Heart left ventricle (tissue), 16 donors: ENCODE results near the gene GRAMD4. TPM values are rescaled to one million over a fixed set of nuclear protein-coding genes. Genes with fewer than 3 reads are reported as not detected.
A peak's percentile ranks its signal among the peaks of the same experiment; 100 is the strongest.

Source experiments
- ATAC-seq, 4 donors: fragments of 200-7000 bp; cut with Tn5 transposase; one replicate each; pipeline ENCODE4 v1.9.1; 2020 to 2022; ENCODE audit warnings: moderate library complexity in 4 of 4, mild to moderate bottlenecking in 3 of 4, moderate number of reproducible peaks in 1 of 4
- DNase-seq, 5 donors: peaks; one replicate each; pipeline ENCODE4 v3.0.0-alpha.2; 2020
- H3K27ac ChIP-seq, 12 donors: fragments of 200-600 bp; sonication (generic) in 4 of 12; one replicate each; pipeline versions ENCODE4 v1.5.0 to v1.8.0; 2016 to 2022; ENCODE audit warnings: mild to moderate bottlenecking in 2 of 12
- H3K27me3 ChIP-seq, 9 donors: fragments of 200-600 bp; sonication (generic) in 2 of 9; one replicate each; pipeline versions ENCODE4 v1.5.1 to v1.8.0; 2016 to 2022; ENCODE audit warnings: mild to moderate bottlenecking in 3 of 9
- H3K36me3 ChIP-seq, 9 donors: fragments of 200-600 bp; sonication (generic) in 2 of 9; one replicate each; pipeline versions ENCODE4 v1.5.0 to v1.8.0; 2018 to 2022; ENCODE audit warnings: mild to moderate bottlenecking in 2 of 9
- H3K4me1 ChIP-seq, 12 donors: fragments of 200-600 bp; sonication (generic) in 4 of 12; one replicate each; pipeline versions ENCODE4 v1.5.0 to v1.8.0; 2016 to 2022; ENCODE audit warnings: mild to moderate bottlenecking in 3 of 12
- H3K4me3 ChIP-seq, 12 donors: fragments of 200-600 bp; sonication (generic) in 4 of 12; one replicate each; pipeline versions ENCODE4 v1.5.0 to v1.8.0; 2017 to 2022; ENCODE audit warnings: mild to moderate bottlenecking in 9 of 12, moderate library complexity in 4 of 12
- H3K9me3 ChIP-seq, 12 donors: fragments of 200-600 bp; sonication (generic) in 4 of 12; one replicate each; pipeline versions ENCODE4 v1.5.0 to v1.8.0; 2016 to 2022; ENCODE audit warnings: mild to moderate bottlenecking in 1 of 12
- CTCF ChIP-seq, 12 donors: fragments of 200-600 bp; sonication (generic) in 4 of 12; IDR thresholded peaks; one replicate each; pipeline versions ENCODE4 v1.5.0 to v1.8.0; 2018 to 2022; ENCODE audit warnings: antibody characterized with exemption in 12 of 12, mild to moderate bottlenecking in 5 of 12
- POLR2A ChIP-seq, 2 donors: fragments of 450-650 bp; IDR thresholded peaks; one replicate each; pipeline ENCODE4 v1.6.1; 2017; ENCODE audit warnings: antibody characterized with exemption in 2 of 2, mild to moderate bottlenecking in 2 of 2, moderate library complexity in 2 of 2
- WGBS, 4 donors: extraction: QIAGEN DNeasy Blood & Tissue Kit in 2 of 4; methylation state at CpG; one replicate each; pipeline versions ENCODE4 v1.1.5 to v1.1.7; 2013 to 2018; 5-methylcytosine and 5-hydroxymethylcytosine counted together
- intact Hi-C, 10 donors: fragments of 100-400 bp; cut with DNase I; formaldehyde crosslinking; loops; one replicate each; pipeline versions ENCODE4 v1.11.1 to v1.14.2; 2022
- polyA plus RNA-seq, 2 donors: library from polyadenylated mRNA; stranded (reverse); fragments of 200-250 nt; gene quantifications; one replicate each; pipeline ENCODE4 v1.2.3, GENCODE V29; 2013
- total RNA-seq, 9 donors: library from RNA; depleted of rRNA in 2 of 9; stranded (reverse); fragments of >200 nt in 2 of 9; fragmentation: NEBNext Ultra II Directional in 3 of 9; extraction: Animal tissue kit (Norgen Biotek cat#: 25700) in 3 of 9; gene quantifications; one replicate each; pipeline versions ENCODE4 v1.1.0 to v1.2.4, GENCODE V29; 2016 to 2023
- donor health status: ischemic (EF 13 %, LVEDD 7.1; RV severe dilation, severe dysfunction).
- donor health status: healthy with polysubstance abuse.
- donor health status: DM: no; HTN: yes; CAD: no.
- donor health status: DM: no; HTN: no; CAD: no.
- donor health status: ischemic (EF 25% LVEDD 6.9; RV normal size, moderate dysfunction).
- donor health status: ischemic (EF 25% LVEDD 5.7; RV mildly dilated, moderate dysfunction).
- donor health status: healthy.
- donor health status: DM: yes; HTN: yes; CAD: no.
- donor health status: ischemic (EF 35%, LVEDD 5.7; RV mildly dilated, moderate dysfunction).
- donor health status: nonischemic (EF 11% LVEDD 7.7; RV severe dilation, severe dysfunction).
- donor health status: DM: yes; HTN: yes; CAD: no.
- donor health status: PGD.
- donor health status: ischemic (EF 29% LVEDD 5.4; RV normal size, mild dysfunction).
- donor health status: nonischemic (EF 23%, LVEDD 6.1; RV moderate dilation, normal function).

Gene GRAMD4
- total and polyA plus RNA-seq, 11 donors, result 22.4 to 122 (median 63.1) TPM

GRCh38 chr22:46677323-46678002, 57.3 kb downstream of the GRAMD4 start:
- no peak overlapping the region for H3K4me3 ChIP-seq
- DNase-seq (no peak), ATAC-seq (no peak)
- peaks cover 0 to 67% (median 40%) of the 10 kb centered on the region in 9 donors for H3K36me3 ChIP-seq
- intact Hi-C loops, result loop anchor here in 3 of 10 donors (5.0 kb wide), 3 partner anchors 100 to 315 kb away; no protein-coding TSS in a partner anchor
- WGBS, 4 donors, result 88 to 95% (median 92%) methylated on average over 20 to 28 of the region's 28 CpGs
- H3K27ac ChIP-seq, result peak overlapping the region in 9 of 12 donors; percentile 12 to 74 (median 51)
- TF ChIP-seq POLR2A (IDR thresholded peaks at IDR 0.05), result no peak
- no peak for TF ChIP-seq CTCF (IDR thresholded peaks at IDR 0.05)
- H3K4me1 ChIP-seq, result peaks cover 0 to 45% (median 13%) of the 10 kb centered on the region in 12 donors
- no peaks in the 10 kb centered on the region for H3K27me3 ChIP-seq
- H3K9me3 ChIP-seq, result no peaks in the 10 kb centered on the region

DNA sequence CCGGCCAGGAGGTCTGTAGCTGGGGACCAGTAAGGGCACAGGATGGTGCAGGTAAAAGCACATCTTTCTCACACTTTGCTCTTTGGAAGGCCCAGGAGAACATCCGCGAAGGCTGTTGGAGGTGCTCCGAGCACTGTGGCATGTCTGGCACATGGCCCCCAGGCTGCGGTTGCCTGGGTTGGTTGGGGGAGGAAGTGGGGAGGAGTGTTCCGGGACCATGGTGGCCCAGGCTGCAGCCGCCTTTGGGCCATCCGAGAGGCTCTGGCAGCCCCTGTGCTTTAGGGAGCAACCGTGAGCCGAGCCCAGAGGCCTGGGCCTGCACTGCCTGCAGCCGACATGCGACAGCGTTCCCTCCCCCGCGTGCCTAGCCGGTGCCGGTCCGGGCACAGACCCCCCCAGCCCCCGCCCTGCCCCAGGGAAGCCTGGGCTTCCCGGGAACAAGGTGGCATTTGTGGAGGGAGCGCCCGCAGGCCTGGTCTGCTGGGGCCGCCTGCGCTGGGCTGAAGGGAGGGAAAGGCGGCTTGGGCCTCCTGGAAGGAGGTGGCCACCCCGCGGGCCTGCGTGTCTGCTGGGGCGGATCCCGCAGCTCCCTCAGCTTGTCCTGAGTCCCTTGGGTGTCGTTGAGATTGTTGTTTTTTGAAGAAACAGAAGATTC, 57.9 kb downstream of the GRAMD4 start:
- TF ChIP-seq POLR2A (IDR thresholded peaks at IDR 0.05), result no peak
- TF ChIP-seq CTCF (IDR thresholded peaks at IDR 0.05), result no peak
- intact Hi-C loops, result loop anchor here in 3 of 10 donors (5.0 kb wide), 3 partner anchors 101 to 316 kb away; no protein-coding TSS in a partner anchor

DNA sequence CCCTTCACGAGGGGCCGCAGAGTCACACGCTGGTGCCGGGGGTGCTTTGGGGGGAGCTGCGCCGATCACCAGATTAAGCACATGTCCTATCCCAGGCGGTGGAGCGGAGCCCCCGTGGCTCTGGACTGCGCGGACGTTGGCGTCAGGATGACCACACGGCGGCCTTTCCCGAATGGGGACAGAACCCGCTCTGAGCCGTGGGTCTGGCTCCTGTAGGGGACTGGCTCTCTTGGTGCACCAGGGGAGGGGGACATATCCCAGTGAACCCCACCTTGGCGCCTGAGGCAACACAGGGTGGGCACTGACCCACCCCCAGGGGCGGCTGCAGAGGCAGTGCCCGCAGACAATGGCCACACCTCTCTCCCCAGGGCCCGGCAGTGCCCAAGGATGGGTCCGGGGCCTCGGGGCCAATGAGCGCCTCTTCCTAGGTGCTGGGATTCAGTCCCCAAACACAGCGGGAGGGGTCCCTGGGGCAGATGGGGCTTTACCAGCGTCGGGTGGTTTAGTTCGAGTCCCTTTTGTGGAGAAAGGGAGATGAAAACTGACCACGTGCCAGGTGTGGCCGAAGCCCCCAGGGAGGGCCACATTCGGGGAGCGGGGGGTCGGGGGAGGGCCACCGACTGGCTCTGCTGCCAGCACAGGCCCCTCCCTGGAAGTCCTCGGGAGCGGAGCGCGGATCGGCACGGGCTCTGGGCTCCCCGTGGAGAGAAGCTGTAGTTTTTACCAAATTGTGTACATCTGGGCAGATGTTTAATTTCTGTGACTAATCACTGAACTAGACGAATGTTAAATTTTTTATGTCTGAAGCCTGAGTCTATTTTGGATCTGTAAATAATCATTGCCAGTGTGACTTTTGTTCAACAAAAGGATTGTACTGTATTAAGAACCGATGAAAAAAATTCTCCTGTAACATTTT, 58.9 kb downstream of the GRAMD4 start:
- intact Hi-C loops, result loop anchor here in 3 of 10 donors (5.0 kb wide), 3 partner anchors 102 to 317 kb away; no protein-coding TSS in a partner anchor
- no peak for TF ChIP-seq CTCF (IDR thresholded peaks at IDR 0.05)
- TF ChIP-seq POLR2A (IDR thresholded peaks at IDR 0.05), result no peak
- Histone ChIP-seq H3K4me1 (peaks cover 0 to 44% (median 14%) of the 10 kb centered on the region in 12 donors), H3K9me3 (no peaks in the 10 kb centered on the region), H3K4me3 (no peak overlapping the region), H3K27me3 (no peaks in the 10 kb centered on the region), H3K27ac (peak overlapping the region in 10 of 12 donors; percentile 7 to 67 (median 40)), H3K36me3 (peaks cover 0 to 60% (median 29%) of the 10 kb centered on the region in 9 donors)
- 76 to 86% (median 80%) methylated on average over 36 to 44 of the region's 44 CpGs for WGBS, 4 donors
- DNase-seq, result no peak
- ATAC-seq, result no peak

More for the DNA sequence above, 57.9 kb downstream of the GRAMD4 start:
- Histone ChIP-seq H3K27me3 (no peaks in the 10 kb centered on the region), H3K4me3 (no peak overlapping the region), H3K4me1 (peaks cover 0 to 44% (median 13%) of the 10 kb centered on the region in 12 donors), H3K36me3 (peaks cover 0 to 66% (median 37%) of the 10 kb centered on the region in 9 donors), H3K9me3 (no peaks in the 10 kb centered on the region), H3K27ac (peak overlapping the region in 6 of 12 donors; percentile 12 to 67 (median 53))
- DNase-seq (no peak), ATAC-seq (no peak)
- WGBS, 4 donors, result 79 to 88% (median 86%) methylated on average over 15 to 31 of the region's 31 CpGs
